ENCODE measurements around the gene MEIOB.
"Not testable (repeated sequence)": the region's sequence is repeated elsewhere in the genome, so short reads cannot be mapped to it uniquely, and the experiment has no call there.

MEIOB gene

GRCh38 chr16:1887711-1888354 is 15.9 kb upstream of the MEIOB start:
- H3K9me3 ChIP-seq (ENCODE audit: insufficient read depth, low read depth, low read length), result no peaks in the 10 kb centered on the region
- 0 out of 2 replicates have a peak, but pooled peaks cover 5% of the 10 kb centered on the region for H3K27me3 ChIP-seq (ENCODE audit: insufficient read depth, low read length)
- no peaks in the 10 kb centered on the region for H3K36me3 ChIP-seq (ENCODE audit: insufficient read depth, low read depth, low read length)
- H3K4me1 ChIP-seq (ENCODE audit: insufficient read depth, low read length), result no peaks in the 10 kb centered on the region
- H3K27ac ChIP-seq (ENCODE audit: low read length), result no peak overlapping the region
- no peak overlapping the region for H3K4me3 ChIP-seq (ENCODE audit: low read length)
- no peak overlapping the region for H3K9ac ChIP-seq (ENCODE audit: low read depth, low read length)

- H3K36me3 ChIP-seq (ENCODE audit: insufficient read depth, low read depth, low read length), result no peaks in the 10 kb centered on the region
- H3K4me3 ChIP-seq (ENCODE audit: low read length), result no peak overlapping the region
- no peak overlapping the region for H3K9ac ChIP-seq (ENCODE audit: low read depth, low read length)
- H3K9me3 ChIP-seq (ENCODE audit: insufficient read depth, low read depth, low read length), result no peaks in the 10 kb centered on the region
- no peak overlapping the region for H3K27ac ChIP-seq (ENCODE audit: low read length)
- H3K4me1 ChIP-seq (ENCODE audit: insufficient read depth, low read length), result no peaks in the 10 kb centered on the region
- H3K27me3 ChIP-seq (ENCODE audit: insufficient read depth, low read length), result 0 out of 2 replicates have a peak, but pooled peaks cover 2% of the 10 kb centered on the region
Observed at GRCh38 chr16:1884889-1885288, 12.9 kb upstream of the MEIOB start.

GRCh38 chr16:1884155-1884760 is 12.3 kb upstream of the MEIOB start:
- Histone ChIP-seq H3K4me1 (ENCODE audit: insufficient read depth, low read length) (no peaks in the 10 kb centered on the region), H3K27ac (ENCODE audit: low read length) (no peak overlapping the region), H3K36me3 (ENCODE audit: insufficient read depth, low read depth, low read length) (no peaks in the 10 kb centered on the region), H3K9ac (ENCODE audit: low read depth, low read length) (no peak overlapping the region), H3K9me3 (ENCODE audit: insufficient read depth, low read depth, low read length) (no peaks in the 10 kb centered on the region), H3K27me3 (ENCODE audit: insufficient read depth, low read length) (no peaks in the 10 kb centered on the region), H3K4me3 (ENCODE audit: low read length) (no peak overlapping the region)

- H3K9ac ChIP-seq (ENCODE audit: low read depth, low read length); H3K9me3 ChIP-seq (ENCODE audit: insufficient read depth, low read depth, low read length); H3K36me3 ChIP-seq (ENCODE audit: insufficient read depth, low read depth, low read length); H3K4me3 ChIP-seq (ENCODE audit: low read length); H3K27ac ChIP-seq (ENCODE audit: low read length); H3K4me1 ChIP-seq (ENCODE audit: insufficient read depth, low read length): not testable (repeated sequence)
- H3K27me3 ChIP-seq (ENCODE audit: insufficient read depth, low read length), result peaks cover 17% of the 10 kb centered on the region
Observed at GRCh38 chr16:1881172-1881571, 9.2 kb upstream of the MEIOB start.

- H3K4me1 ChIP-seq (ENCODE audit: insufficient read depth, low read length), result no peaks in the 10 kb centered on the region
- H3K36me3 ChIP-seq (ENCODE audit: insufficient read depth, low read depth, low read length), result no peaks in the 10 kb centered on the region
- H3K27me3 ChIP-seq (ENCODE audit: insufficient read depth, low read length), result peaks cover 23% of the 10 kb centered on the region
- H3K4me3 ChIP-seq (ENCODE audit: low read length), result no peak overlapping the region
- H3K9me3 ChIP-seq (ENCODE audit: insufficient read depth, low read depth, low read length), result no peaks in the 10 kb centered on the region
- H3K9ac ChIP-seq (ENCODE audit: low read depth, low read length), result no peak overlapping the region
- H3K27ac ChIP-seq (ENCODE audit: low read length), result no peak overlapping the region
Observed at GRCh38 chr16:1879477-1879876, 7.5 kb upstream of the MEIOB start.

GRCh38 chr16:1878256-1878655 is 6.3 kb upstream of the MEIOB start:
- Histone ChIP-seq H3K4me3 (ENCODE audit: low read length) (no peak overlapping the region), H3K4me1 (ENCODE audit: insufficient read depth, low read length) (no peaks in the 10 kb centered on the region), H3K9ac (ENCODE audit: low read depth, low read length) (no peak overlapping the region), H3K36me3 (ENCODE audit: insufficient read depth, low read depth, low read length) (no peaks in the 10 kb centered on the region), H3K27ac (ENCODE audit: low read length) (no peak overlapping the region), H3K27me3 (ENCODE audit: insufficient read depth, low read length) (peaks cover 35% of the 10 kb centered on the region), H3K9me3 (ENCODE audit: insufficient read depth, low read depth, low read length) (no peaks in the 10 kb centered on the region)

GRCh38 chr16:1877804-1878203 is 5.8 kb upstream of the MEIOB start:
- no peaks in the 10 kb centered on the region for H3K4me1 ChIP-seq (ENCODE audit: insufficient read depth, low read length)
- H3K36me3 ChIP-seq (ENCODE audit: insufficient read depth, low read depth, low read length), result no peaks in the 10 kb centered on the region
- peaks cover 39% of the 10 kb centered on the region for H3K27me3 ChIP-seq (ENCODE audit: insufficient read depth, low read length)
- no peak overlapping the region for H3K4me3 ChIP-seq (ENCODE audit: low read length)
- no peak overlapping the region for H3K27ac ChIP-seq (ENCODE audit: low read length)
- H3K9ac ChIP-seq (ENCODE audit: low read depth, low read length), result no peak overlapping the region
- no peaks in the 10 kb centered on the region for H3K9me3 ChIP-seq (ENCODE audit: insufficient read depth, low read depth, low read length)

GRCh38 chr16:1877089-1877488 is 5.1 kb upstream of the MEIOB start:
- Histone ChIP-seq H3K9ac (ENCODE audit: low read depth, low read length) (no peak overlapping the region), H3K27ac (ENCODE audit: low read length) (no peak overlapping the region), H3K4me1 (ENCODE audit: insufficient read depth, low read length) (no peaks in the 10 kb centered on the region), H3K9me3 (ENCODE audit: insufficient read depth, low read depth, low read length) (no peaks in the 10 kb centered on the region), H3K36me3 (ENCODE audit: insufficient read depth, low read depth, low read length) (no peaks in the 10 kb centered on the region), H3K4me3 (ENCODE audit: low read length) (no peak overlapping the region), H3K27me3 (ENCODE audit: insufficient read depth, low read length) (peaks cover 46% of the 10 kb centered on the region)

GRCh38 chr16:1876468-1876867 is 4.5 kb upstream of the MEIOB start:
- no peaks in the 10 kb centered on the region for H3K4me1 ChIP-seq (ENCODE audit: insufficient read depth, low read length)

GRCh38 chr16:1876066-1876465 is 4.1 kb upstream of the MEIOB start:
- not testable (repeated sequence) for H3K4me1 ChIP-seq (ENCODE audit: insufficient read depth, low read length); H3K4me3 ChIP-seq (ENCODE audit: low read length); H3K9ac ChIP-seq (ENCODE audit: low read depth, low read length); H3K36me3 ChIP-seq (ENCODE audit: insufficient read depth, low read depth, low read length); H3K9me3 ChIP-seq (ENCODE audit: insufficient read depth, low read depth, low read length); H3K27ac ChIP-seq (ENCODE audit: low read length)
- peaks cover 51% of the 10 kb centered on the region for H3K27me3 ChIP-seq (ENCODE audit: insufficient read depth, low read length)

More at GRCh38 chr16:1876468-1876867, 4.5 kb upstream of the MEIOB start:
- Histone ChIP-seq H3K27ac (ENCODE audit: low read length) (no peak overlapping the region), H3K36me3 (ENCODE audit: insufficient read depth, low read depth, low read length) (no peaks in the 10 kb centered on the region), H3K4me3 (ENCODE audit: low read length) (no peak overlapping the region), H3K27me3 (ENCODE audit: insufficient read depth, low read length) (peaks cover 51% of the 10 kb centered on the region), H3K9ac (ENCODE audit: low read depth, low read length) (no peak overlapping the region), H3K9me3 (ENCODE audit: insufficient read depth, low read depth, low read length) (no peaks in the 10 kb centered on the region)

- H3K9ac ChIP-seq (ENCODE audit: low read depth, low read length), result no peak overlapping the region
- peaks cover 51% of the 10 kb centered on the region for H3K27me3 ChIP-seq (ENCODE audit: insufficient read depth, low read length)
- H3K27ac ChIP-seq (ENCODE audit: low read length), result no peak overlapping the region
- H3K4me3 ChIP-seq (ENCODE audit: low read length), result no peak overlapping the region
- H3K4me1 ChIP-seq (ENCODE audit: insufficient read depth, low read length), result no peaks in the 10 kb centered on the region
- no peaks in the 10 kb centered on the region for H3K9me3 ChIP-seq (ENCODE audit: insufficient read depth, low read depth, low read length)
- no peaks in the 10 kb centered on the region for H3K36me3 ChIP-seq (ENCODE audit: insufficient read depth, low read depth, low read length)
Observed at GRCh38 chr16:1874854-1875253, 2.9 kb upstream of the MEIOB start.

- no peaks in the 10 kb centered on the region for H3K4me1 ChIP-seq (ENCODE audit: insufficient read depth, low read length)
- peaks cover 37% of the 10 kb centered on the region for H3K27me3 ChIP-seq (ENCODE audit: insufficient read depth, low read length)
- H3K27ac ChIP-seq (ENCODE audit: low read length), result no peak overlapping the region
- H3K9me3 ChIP-seq (ENCODE audit: insufficient read depth, low read depth, low read length), result no peaks in the 10 kb centered on the region
- H3K4me3 ChIP-seq (ENCODE audit: low read length), result no peak overlapping the region
- H3K9ac ChIP-seq (ENCODE audit: low read depth, low read length), result no peak overlapping the region
- H3K36me3 ChIP-seq (ENCODE audit: insufficient read depth, low read depth, low read length), result no peaks in the 10 kb centered on the region
Observed at GRCh38 chr16:1870365-1871082, 1.4 kb downstream of the MEIOB start.
